ENCODE measurements around the gene MAP4K4.

- no peak for TF ChIP-seq GATA3 (IDR thresholded peaks at IDR 0.05; ENCODE audit: low read depth, low read length)
- no peak for TF ChIP-seq GATA2 (IDR thresholded peaks at IDR 0.05; ENCODE audit: low read depth, low read length)
Measured at GRCh38 chr2:101899871-101900270, 202.4 kb downstream of the MAP4K4 start.

All from SH-SY5Y (cell line).